A673 (cell line): Measurements from ENCODE around the gene EIF3L.

ENCODE experiments used
- EZH2 ChIP-seq: fragments of 200-600 bp; sonication (generic); IDR thresholded peaks from 2 replicates; pipeline ENCODE4 v1.6.1; 2017; ENCODE audit warnings: borderline replicate concordance, low read depth, mild to moderate bottlenecking, mixed read lengths, antibody characterized with exemption, low read length; ENCODE audit not compliant: poor library complexity, severe bottlenecking
- TF ChIP-seq, protein P1 (sequence below): fragments of 300-800, 200-600 bp; sonication (generic); conservative IDR thresholded peaks from 2 replicates; pipeline ENCODE4 v1.5.1; 2017; ENCODE audit warnings: low read depth, mild to moderate bottlenecking, antibody characterized with exemption, low read length, moderate library complexity, mixed read lengths

DNA sequence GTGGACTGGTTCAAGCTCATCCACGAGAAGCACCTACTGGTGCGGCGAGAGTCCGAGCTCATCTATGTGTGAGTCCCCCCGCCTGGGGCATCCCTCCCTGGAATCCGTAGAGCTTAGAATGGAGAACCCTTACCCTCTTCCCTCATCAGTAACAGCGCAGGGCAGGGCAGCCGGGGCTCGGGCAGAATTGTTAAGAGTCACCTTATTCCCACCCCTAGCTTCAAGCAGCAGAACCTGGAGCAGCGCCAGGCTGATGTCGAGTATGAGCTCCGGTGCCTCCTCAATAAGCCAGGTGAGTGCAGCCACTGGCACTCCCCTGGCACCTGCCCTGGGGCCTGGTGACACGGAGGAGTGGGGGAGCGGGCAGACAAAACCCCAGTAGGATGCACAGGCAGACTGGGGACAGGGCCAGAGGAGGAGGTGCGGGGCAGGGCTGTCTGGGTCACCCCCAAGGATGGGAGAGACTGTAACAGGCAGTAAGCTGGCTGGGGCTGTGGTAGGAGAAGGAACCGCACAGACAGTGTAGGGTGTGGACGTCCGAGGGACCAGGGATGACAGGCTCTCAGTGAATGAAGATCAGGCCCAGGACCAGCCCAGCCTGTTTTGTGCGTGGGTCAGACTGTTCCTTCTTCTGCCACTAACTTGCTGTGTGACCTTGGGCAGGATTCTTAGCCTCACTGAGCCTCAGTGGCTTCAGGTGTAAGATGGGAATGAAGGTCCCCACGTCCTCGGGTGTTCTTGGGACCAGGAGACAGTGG lies 83.8 kb downstream of the EIF3L start:
- TF ChIP-seq, protein P1, sequence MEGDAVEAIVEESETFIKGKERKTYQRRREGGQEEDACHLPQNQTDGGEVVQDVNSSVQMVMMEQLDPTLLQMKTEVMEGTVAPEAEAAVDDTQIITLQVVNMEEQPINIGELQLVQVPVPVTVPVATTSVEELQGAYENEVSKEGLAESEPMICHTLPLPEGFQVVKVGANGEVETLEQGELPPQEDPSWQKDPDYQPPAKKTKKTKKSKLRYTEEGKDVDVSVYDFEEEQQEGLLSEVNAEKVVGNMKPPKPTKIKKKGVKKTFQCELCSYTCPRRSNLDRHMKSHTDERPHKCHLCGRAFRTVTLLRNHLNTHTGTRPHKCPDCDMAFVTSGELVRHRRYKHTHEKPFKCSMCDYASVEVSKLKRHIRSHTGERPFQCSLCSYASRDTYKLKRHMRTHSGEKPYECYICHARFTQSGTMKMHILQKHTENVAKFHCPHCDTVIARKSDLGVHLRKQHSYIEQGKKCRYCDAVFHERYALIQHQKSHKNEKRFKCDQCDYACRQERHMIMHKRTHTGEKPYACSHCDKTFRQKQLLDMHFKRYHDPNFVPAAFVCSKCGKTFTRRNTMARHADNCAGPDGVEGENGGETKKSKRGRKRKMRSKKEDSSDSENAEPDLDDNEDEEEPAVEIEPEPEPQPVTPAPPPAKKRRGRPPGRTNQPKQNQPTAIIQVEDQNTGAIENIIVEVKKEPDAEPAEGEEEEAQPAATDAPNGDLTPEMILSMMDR = no peak
- TF ChIP-seq EZH2 = no peak
